GM23338 (cell line): ENCODE data around the gene ENTPD6.

ENCODE experiments used
- CREB1 ChIP-seq: fragments of 250-450 bp; sonication (Bioruptor Pico); IDR thresholded peaks from 2 replicates; pipeline ENCODE4 v1.5.0; 2020; ENCODE audit warnings: low read depth, mild to moderate bottlenecking, moderate library complexity
- EZH2 ChIP-seq: fragments of 200-600 bp; sonication (generic); IDR thresholded peaks from one replicate; pipeline ENCODE4 v1.8.0; 2017; ENCODE audit warnings: antibody characterized with exemption, mild to moderate bottlenecking, low read depth; ENCODE audit not compliant: unreplicated experiment
- EZH2phosphoT487 ChIP-seq: fragments of 200-600 bp; sonication (generic); IDR thresholded peaks from one replicate; pipeline ENCODE4 v1.8.1; 2018; ENCODE audit warnings: antibody characterized with exemption; ENCODE audit not compliant: unreplicated experiment
- JUNB ChIP-seq: IDR thresholded peaks from one replicate; pipeline ENCODE4 v1.6.1; 2016; ENCODE audit warnings: antibody characterized with exemption; ENCODE audit not compliant: unreplicated experiment
- NANOG ChIP-seq: IDR thresholded peaks from 2 replicates; pipeline ENCODE4 v1.6.1; 2016; ENCODE audit warnings: antibody characterized with exemption, borderline replicate concordance
- POLR2AphosphoS5 ChIP-seq: IDR thresholded peaks from 2 replicates; pipeline ENCODE4 v1.6.1; 2016; ENCODE audit warnings: antibody characterized with exemption, low read depth
- REST ChIP-seq: IDR thresholded peaks from one replicate; pipeline ENCODE4 v1.6.1; 2018; ENCODE audit warnings: antibody characterized with exemption; ENCODE audit not compliant: unreplicated experiment
- STAT1 ChIP-seq: IDR thresholded peaks from one replicate; pipeline ENCODE4 v1.6.1; 2016; ENCODE audit warnings: antibody characterized with exemption; ENCODE audit not compliant: unreplicated experiment
- ZNF114 ChIP-seq: fragments of 250-450 bp; sonication (Bioruptor Pico); IDR thresholded peaks from 2 replicates; pipeline ENCODE4 v1.5.0; 2020; ENCODE audit warnings: mild to moderate bottlenecking, moderate library complexity
- ZNF462 ChIP-seq: fragments of 250-450 bp; sonication (Bioruptor Pico); IDR thresholded peaks from 2 replicates; pipeline ENCODE4 v1.5.0; 2020; ENCODE audit warnings: mild to moderate bottlenecking, moderate library complexity
- TF ChIP-seq, protein P1 (sequence below), 2 experiments: fragments of 200-600 bp in 1 of 2; sonication (generic) in 1 of 2; conservative IDR thresholded peaks; 2 replicates each; pipeline versions ENCODE4 v1.5.1 to v1.6.1; 2016 to 2017; ENCODE audit warnings: antibody characterized with exemption in 2 of 2, low read depth in 2 of 2, mild to moderate bottlenecking in 2 of 2, moderate library complexity in 1 of 2
- TF ChIP-seq, protein P2 (sequence below): IDR thresholded peaks from 2 replicates; pipeline ENCODE4 v1.6.1; 2016; ENCODE audit warnings: antibody characterized with exemption

GRCh38 chr20:25160467-25160866, 35.0 kb upstream of the ENTPD6 start:
- TF ChIP-seq, protein P1, sequence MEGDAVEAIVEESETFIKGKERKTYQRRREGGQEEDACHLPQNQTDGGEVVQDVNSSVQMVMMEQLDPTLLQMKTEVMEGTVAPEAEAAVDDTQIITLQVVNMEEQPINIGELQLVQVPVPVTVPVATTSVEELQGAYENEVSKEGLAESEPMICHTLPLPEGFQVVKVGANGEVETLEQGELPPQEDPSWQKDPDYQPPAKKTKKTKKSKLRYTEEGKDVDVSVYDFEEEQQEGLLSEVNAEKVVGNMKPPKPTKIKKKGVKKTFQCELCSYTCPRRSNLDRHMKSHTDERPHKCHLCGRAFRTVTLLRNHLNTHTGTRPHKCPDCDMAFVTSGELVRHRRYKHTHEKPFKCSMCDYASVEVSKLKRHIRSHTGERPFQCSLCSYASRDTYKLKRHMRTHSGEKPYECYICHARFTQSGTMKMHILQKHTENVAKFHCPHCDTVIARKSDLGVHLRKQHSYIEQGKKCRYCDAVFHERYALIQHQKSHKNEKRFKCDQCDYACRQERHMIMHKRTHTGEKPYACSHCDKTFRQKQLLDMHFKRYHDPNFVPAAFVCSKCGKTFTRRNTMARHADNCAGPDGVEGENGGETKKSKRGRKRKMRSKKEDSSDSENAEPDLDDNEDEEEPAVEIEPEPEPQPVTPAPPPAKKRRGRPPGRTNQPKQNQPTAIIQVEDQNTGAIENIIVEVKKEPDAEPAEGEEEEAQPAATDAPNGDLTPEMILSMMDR (conservative IDR thresholded peaks at IDR 0.05; ENCODE audit: low read depth in 2 of 2) = no peak
- no peak for TF ChIP-seq EZH2
- no peak for TF ChIP-seq POLR2AphosphoS5
- no peak for TF ChIP-seq REST
- TF ChIP-seq EZH2phosphoT487 = no peak
- TF ChIP-seq CREB1 (CRISPR knock-in tag) = no peak
- no peak for TF ChIP-seq ZNF114 (CRISPR knock-in tag)
- TF ChIP-seq, protein P2, sequence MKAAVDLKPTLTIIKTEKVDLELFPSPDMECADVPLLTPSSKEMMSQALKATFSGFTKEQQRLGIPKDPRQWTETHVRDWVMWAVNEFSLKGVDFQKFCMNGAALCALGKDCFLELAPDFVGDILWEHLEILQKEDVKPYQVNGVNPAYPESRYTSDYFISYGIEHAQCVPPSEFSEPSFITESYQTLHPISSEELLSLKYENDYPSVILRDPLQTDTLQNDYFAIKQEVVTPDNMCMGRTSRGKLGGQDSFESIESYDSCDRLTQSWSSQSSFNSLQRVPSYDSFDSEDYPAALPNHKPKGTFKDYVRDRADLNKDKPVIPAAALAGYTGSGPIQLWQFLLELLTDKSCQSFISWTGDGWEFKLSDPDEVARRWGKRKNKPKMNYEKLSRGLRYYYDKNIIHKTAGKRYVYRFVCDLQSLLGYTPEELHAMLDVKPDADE = no peak
- no peak for TF ChIP-seq ZNF462
- TF ChIP-seq JUNB = no peak
- TF ChIP-seq NANOG = no peak
- TF ChIP-seq STAT1 = no peak
